ENCODE results near the gene CWC27. TPM values are rescaled to one million over a fixed set of nuclear protein-coding genes. Genes with fewer than 3 reads are reported as not detected.
"Not testable (repeated sequence)": the region's sequence is repeated elsewhere in the genome, so short reads cannot be mapped to it uniquely, and the experiment has no call there.

The CWC27 gene
- total and polyA plus RNA-seq, 2 experiments from 2014 or later: 16.3 to 51.6 TPM

DNA sequence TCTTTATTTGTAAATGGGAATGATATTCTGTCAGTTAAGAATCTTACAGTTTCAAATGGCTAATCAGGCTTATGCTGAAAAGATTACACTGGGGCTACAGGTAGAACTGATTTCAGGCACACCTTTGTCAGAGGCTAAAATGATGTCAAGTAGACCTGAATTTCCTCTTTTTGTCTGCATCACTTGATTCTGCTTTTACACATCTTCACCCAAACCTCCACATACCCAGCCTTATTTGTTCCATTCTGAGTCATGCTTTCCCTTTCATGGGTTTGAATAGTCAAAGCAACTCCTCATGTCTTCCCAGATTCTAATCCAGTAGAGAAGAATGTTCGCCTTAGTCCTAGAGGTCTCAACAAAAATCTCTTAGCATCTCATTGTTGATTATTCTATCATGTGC is 156.4 kb downstream of the CWC27 start:
- DNase-seq (ENCODE audit: low read depth in 1 of 2, low spot score in 1 of 2): no peak
- no peak overlapping the region for H3K4me3 ChIP-seq
- H3K27me3 ChIP-seq: no peaks in the 10 kb centered on the region
- no peaks in the 10 kb centered on the region for H3K36me3 ChIP-seq
- H3K4me1 ChIP-seq (ENCODE audit: low read depth): no peaks in the 10 kb centered on the region
- no peaks in the 10 kb centered on the region for H3K9me3 ChIP-seq (ENCODE audit: low read depth)
- no peak overlapping the region for H3K27ac ChIP-seq
- TF ChIP-seq, protein P1, sequence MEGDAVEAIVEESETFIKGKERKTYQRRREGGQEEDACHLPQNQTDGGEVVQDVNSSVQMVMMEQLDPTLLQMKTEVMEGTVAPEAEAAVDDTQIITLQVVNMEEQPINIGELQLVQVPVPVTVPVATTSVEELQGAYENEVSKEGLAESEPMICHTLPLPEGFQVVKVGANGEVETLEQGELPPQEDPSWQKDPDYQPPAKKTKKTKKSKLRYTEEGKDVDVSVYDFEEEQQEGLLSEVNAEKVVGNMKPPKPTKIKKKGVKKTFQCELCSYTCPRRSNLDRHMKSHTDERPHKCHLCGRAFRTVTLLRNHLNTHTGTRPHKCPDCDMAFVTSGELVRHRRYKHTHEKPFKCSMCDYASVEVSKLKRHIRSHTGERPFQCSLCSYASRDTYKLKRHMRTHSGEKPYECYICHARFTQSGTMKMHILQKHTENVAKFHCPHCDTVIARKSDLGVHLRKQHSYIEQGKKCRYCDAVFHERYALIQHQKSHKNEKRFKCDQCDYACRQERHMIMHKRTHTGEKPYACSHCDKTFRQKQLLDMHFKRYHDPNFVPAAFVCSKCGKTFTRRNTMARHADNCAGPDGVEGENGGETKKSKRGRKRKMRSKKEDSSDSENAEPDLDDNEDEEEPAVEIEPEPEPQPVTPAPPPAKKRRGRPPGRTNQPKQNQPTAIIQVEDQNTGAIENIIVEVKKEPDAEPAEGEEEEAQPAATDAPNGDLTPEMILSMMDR (IDR thresholded peaks at IDR 0.05; ENCODE audit: low read depth, low read length): no peak

DNA sequence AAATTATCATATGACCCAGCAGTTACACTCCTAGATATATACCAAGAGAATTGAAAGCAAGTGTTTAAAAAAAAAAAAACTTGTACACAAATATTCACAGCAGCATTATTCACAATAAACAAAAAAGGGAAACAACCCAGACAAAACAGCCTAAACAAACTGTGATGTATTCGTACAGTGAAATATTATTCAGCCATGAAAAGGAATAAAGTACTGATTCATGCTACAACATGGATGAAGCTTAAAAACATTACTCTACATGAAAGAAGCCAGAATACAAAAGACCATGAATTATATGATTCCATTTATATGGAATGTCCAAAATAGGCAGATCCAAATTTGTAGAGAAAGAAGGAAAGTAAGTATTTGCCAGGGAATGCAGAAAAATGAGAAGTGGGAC is 161.1 kb downstream of the CWC27 start:
- TF ChIP-seq, protein P1 (IDR thresholded peaks at IDR 0.05; ENCODE audit: low read depth, low read length): no peak
- no peaks in the 10 kb centered on the region for H3K27me3 ChIP-seq

DNA sequence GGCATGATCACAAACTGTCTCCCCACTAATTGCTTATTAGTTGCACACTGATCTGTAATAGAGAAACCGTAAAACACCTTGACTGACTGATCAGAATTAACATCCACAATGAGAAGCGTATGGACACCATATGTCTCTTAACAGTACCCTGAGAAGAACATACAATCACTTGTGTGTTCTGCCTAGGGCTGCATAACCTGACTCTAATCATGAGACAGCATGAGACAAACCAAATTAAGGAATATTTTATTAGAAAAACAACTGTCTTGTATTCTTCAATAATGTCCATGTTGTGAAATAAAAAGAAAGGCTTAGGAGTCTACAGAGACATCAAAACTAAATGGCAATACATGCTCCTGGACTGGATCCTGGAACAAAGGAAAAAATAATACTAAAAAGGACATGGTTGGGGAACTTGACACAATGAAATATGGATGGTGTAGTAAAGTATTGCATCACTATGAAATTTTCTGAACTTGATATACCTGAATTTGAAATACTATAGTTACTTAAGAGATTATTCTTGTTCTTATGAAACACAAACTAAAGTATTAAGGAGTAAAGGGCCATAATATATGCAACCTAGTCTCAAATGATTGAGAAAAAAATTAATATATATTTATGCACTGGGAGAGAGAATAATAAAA is 162.1 kb downstream of the CWC27 start:
- no peaks in the 10 kb centered on the region for H3K9me3 ChIP-seq (ENCODE audit: low read depth)
- H3K4me3 ChIP-seq: no peak overlapping the region
- TF ChIP-seq, protein P1 (IDR thresholded peaks at IDR 0.05; ENCODE audit: low read depth, low read length): no peak
- H3K36me3 ChIP-seq: no peaks in the 10 kb centered on the region
- no peaks in the 10 kb centered on the region for H3K27me3 ChIP-seq
- H3K4me1 ChIP-seq (ENCODE audit: low read depth): no peaks in the 10 kb centered on the region
- H3K27ac ChIP-seq: no peak overlapping the region
- DNase-seq (ENCODE audit: low read depth in 1 of 2, low spot score in 1 of 2): no peak

More for the DNA sequence above, 161.1 kb downstream of the CWC27 start:
- H3K27ac ChIP-seq: no peak overlapping the region
- H3K9me3 ChIP-seq (ENCODE audit: low read depth): no peaks in the 10 kb centered on the region
- no peaks in the 10 kb centered on the region for H3K36me3 ChIP-seq
- no peak overlapping the region for H3K4me3 ChIP-seq
- no peaks in the 10 kb centered on the region for H3K4me1 ChIP-seq (ENCODE audit: low read depth)
- DNase-seq (ENCODE audit: low read depth in 1 of 2, low spot score in 1 of 2): no peak

DNA sequence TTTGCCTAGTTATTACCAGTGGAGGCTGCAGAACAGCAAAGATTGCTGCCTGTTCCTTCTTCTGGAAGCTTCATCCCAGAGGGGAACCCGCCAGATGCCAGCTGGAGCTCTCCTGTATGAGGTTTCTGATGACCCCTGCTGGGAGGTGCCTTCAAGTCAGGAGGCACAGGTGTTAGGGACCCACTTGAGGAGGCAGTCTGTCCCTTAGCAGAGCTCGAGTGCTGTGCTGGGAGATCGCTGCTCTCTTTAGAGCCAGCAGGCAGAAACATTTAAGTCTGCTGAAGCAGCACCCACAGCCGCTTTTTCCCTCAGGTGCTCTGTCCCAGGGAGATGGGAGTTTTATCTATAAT is 170.7 kb downstream of the CWC27 start:
- H3K27ac ChIP-seq; H3K27me3 ChIP-seq; DNase-seq (ENCODE audit: low read depth in 1 of 2, low spot score in 1 of 2); H3K9me3 ChIP-seq (ENCODE audit: low read depth); H3K4me3 ChIP-seq; H3K4me1 ChIP-seq (ENCODE audit: low read depth); H3K36me3 ChIP-seq: not testable (repeated sequence)

DNA sequence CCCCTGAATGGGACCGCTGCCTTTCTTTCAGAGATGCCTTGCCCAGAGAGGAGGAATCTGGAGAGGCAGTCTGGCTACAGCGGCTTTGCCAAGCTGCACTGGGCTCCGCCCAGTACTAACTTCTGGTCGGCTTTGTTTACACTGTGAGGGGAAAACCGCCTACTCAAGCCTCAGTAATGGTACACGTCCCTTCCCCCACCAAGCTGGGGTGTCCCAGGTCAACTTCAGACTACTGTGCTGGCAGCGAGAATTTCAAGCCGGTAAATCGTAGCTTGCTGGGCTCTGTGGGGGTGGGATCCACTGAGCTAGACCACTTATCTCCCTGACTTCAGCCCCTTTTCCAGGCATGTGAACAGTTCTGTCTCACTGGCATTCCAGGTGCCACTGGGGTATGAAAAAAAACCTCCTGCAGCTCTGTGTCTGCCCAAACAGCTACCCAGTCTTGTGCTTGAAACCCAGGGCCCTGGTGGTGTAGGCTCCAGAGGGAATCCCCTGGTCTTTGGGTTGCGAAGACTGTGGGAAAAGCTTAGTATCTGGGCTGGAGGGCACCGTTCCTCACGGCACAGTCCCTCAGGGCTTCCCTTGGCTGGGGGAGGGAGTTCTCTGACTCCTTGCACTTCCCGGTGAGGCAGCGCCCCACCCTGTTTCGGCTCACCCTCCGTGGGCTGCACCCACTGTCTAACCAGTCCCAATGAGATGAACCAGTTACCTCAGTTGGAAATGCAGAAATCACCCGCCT is 171.2 kb downstream of the CWC27 start:
- TF ChIP-seq, protein P1 (IDR thresholded peaks at IDR 0.05; ENCODE audit: low read depth, low read length): no peak
- DNase-seq (ENCODE audit: low read depth in 1 of 2, low spot score in 1 of 2): peak in 1 of 2 donors; percentile 42
- H3K4me3 ChIP-seq: no peak overlapping the region
- H3K9me3 ChIP-seq (ENCODE audit: low read depth): no peaks in the 10 kb centered on the region
- no peaks in the 10 kb centered on the region for H3K27me3 ChIP-seq
- H3K4me1 ChIP-seq (ENCODE audit: low read depth): no peaks in the 10 kb centered on the region
- H3K27ac ChIP-seq: no peak overlapping the region
- H3K36me3 ChIP-seq: no peaks in the 10 kb centered on the region

DNA sequence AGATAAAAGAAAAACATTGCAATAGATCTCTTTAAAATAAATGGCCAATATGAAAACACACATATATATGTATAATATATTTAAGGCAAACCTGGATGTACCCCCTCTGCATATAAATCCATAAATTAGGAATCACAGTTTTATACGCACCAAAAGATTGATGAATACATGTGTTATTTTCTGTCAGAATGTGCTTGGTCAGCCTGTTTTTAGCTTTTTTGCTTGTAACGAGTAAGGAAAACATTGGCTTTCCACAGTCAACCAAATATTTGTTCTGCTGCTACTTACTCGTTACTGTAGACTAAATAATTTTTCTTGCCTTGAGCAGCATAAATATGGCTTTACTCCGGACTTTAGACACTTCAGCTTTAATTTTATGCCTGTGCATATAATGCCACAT is 173.7 kb downstream of the CWC27 start:
- DNase-seq (ENCODE audit: low read depth in 1 of 2, low spot score in 1 of 2): no peak
- TF ChIP-seq, protein P1 (IDR thresholded peaks at IDR 0.05; ENCODE audit: low read depth, low read length): no peak
- H3K27ac ChIP-seq: no peak overlapping the region
- H3K4me3 ChIP-seq: no peak overlapping the region
- H3K27me3 ChIP-seq: no peaks in the 10 kb centered on the region
- H3K9me3 ChIP-seq (ENCODE audit: low read depth): no peaks in the 10 kb centered on the region
- H3K36me3 ChIP-seq: no peaks in the 10 kb centered on the region
- H3K4me1 ChIP-seq (ENCODE audit: low read depth): peaks cover 9% of the 10 kb centered on the region

All from cardiac muscle cell (in vitro differentiated cells and primary cell).